ENCODE measurements around the gene SLC18B1. TPM values are rescaled to one million over a fixed set of nuclear protein-coding genes. Genes with fewer than 3 reads are reported as not detected.

SLC18B1 gene
- total and polyA plus RNA-seq, 2 of the 13 experiments (the other 11 are each of a cell fraction or from before 2014, with no cell fraction given): 11.4 to 13.8 TPM

- TF ChIP-seq KAT7 (CRISPR knock-in tag; IDR thresholded peaks at IDR 0.05; ENCODE audit: borderline replicate concordance) (no peak), ZNF614 (CRISPR knock-in tag; IDR thresholded peaks at IDR 0.05; ENCODE audit: borderline replicate concordance) (peak; percentile 97), HIC2 (CRISPR knock-in tag; IDR thresholded peaks at IDR 0.05; ENCODE audit: low read depth) (no peak)
Observed at GRCh38 chr6:132734694-132735236, 63.7 kb downstream of the SLC18B1 start (continued).

GRCh38 chr6:132733814-132734213 is 64.6 kb downstream of the SLC18B1 start:
- CTCF ChIA-PET (ENCODE audit: low intra/inter-chr PET ratio, low total read pairs): no interaction called here
- in situ Hi-C loops (cut with HindIII; ENCODE audit: extremely low pct_ligation_motif_present, low pct_unique_long_range_greater_than_20kb) (no loop called here), intact Hi-C loops (cut with micrococcal nuclease; ENCODE audit: unreplicated experiment) (no loop called here)
- Histone ChIP-seq H4K20me1 (ENCODE audit: insufficient read depth, low read length) (no peaks in the 10 kb centered on the region), H3K9me3 (ENCODE audit: low read length) (no peaks in the 10 kb centered on the region), H3K79me2 (ENCODE audit: insufficient read depth, low read length) (no peaks in the 10 kb centered on the region), H3K4me3 (replicated peaks in 1 of 3; ENCODE audit: insufficient read depth in 1 of 3, low read depth in 2 of 3, low read length in 3 of 3) (no peak overlapping the region), H3K4me1 (ENCODE audit: insufficient read depth, low read length) (peaks cover 47% of the 10 kb centered on the region), H3K9ac (ENCODE audit: insufficient read depth, low read depth, low read length) (no peak overlapping the region), H3K27me3 (ENCODE audit: control insufficient read depth in 1 of 2, insufficient read depth in 2 of 2, low read length in 2 of 2) (no peaks in the 10 kb centered on the region), H2AFZ (ENCODE audit: low read length) (no peak overlapping the region), H3K27ac (ENCODE audit: extremely low read length, insufficient read depth, low read length) (no peak overlapping the region), H3K4me2 (ENCODE audit: low read depth, low read length) (no peak overlapping the region), H3K36me3 (replicated peaks in 1 of 2; ENCODE audit: control insufficient read depth in 1 of 2, insufficient read depth in 2 of 2, low read length in 2 of 2) (no peaks in the 10 kb centered on the region)
- POLR2A ChIA-PET: no interaction called here
- TF ChIP-seq SRSF1 (optimal IDR thresholded peaks at IDR 0.05; ENCODE audit: low read depth, low read length): no peak
- 0 out of 2 replicates have a peak, but pooled peaks have one; percentile 1 for TF ChIP-seq ZNF800 (CRISPR knock-in tag; IDR thresholded peaks at IDR 0.05)
- FAIRE-seq (no peak), ATAC-seq (no peak; the same call in 2 of the 3 replicates), DNase-seq (ENCODE audit: low spot score) (no peak)
- no TSS peak for BruUV-seq (replicated peaks)
- WGBS (ENCODE audit: low lambda C conversion rate): 53% methylated on average over 1 of the region's 1 CpG

Measured in HepG2 (cell line).